Right lung (tissue), 5 donors: ENCODE data around the gene HOOK1. TPM values are rescaled to one million over a fixed set of nuclear protein-coding genes. Genes with fewer than 3 reads are reported as not detected.
"Not testable (repeated sequence)": the region's sequence is repeated elsewhere in the genome, so short reads cannot be mapped to it uniquely, and the experiment has no call there.

Experiments
- DNase-seq, 2 donors: peaks; one replicate each; pipeline ENCODE4 v3.0.0-alpha.2; 2013
- polyA plus RNA-seq, 5 donors: library from polyadenylated mRNA; unstranded; fragments of 120-200 nt; gene quantifications; one replicate each; pipeline versions ENCODE4 v1.2.1 to v1.2.3, GENCODE V29; 2013; ENCODE audit warnings: inconsistent platforms in 1 of 5, low replicate concordance in 1 of 5; ENCODE audit not compliant: insufficient read length in 5 of 5, insufficient read depth in 1 of 5

HOOK1 gene
- polyA plus RNA-seq, 5 donors = 18.7 to 42.7 (median 34.3) TPM

DNA sequence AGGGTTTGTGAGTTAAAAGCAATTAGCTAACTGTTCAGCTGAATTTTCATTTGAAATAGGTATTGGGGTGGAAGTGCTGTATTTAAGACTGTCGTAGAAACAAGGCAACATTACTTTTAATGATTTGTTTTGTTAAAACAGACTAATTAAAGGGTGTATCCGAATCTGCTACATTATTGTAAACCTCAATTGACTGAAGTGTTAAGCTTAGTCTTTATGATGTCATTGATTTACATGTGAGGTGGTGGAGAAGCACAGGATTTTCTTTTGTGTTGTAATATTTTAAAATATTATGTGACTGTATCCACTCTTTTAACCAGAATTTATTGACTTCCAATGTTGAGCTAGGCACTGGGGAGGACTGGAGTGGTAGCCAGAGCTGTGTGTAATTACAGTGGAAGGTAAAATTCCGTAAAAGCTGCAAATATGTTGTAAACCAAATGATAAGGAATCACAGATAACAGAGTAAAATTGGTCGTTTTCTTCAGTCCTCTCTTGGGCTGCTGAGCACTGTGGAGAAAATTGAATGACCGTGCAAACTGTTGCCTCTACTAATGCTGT, 1.6 kb downstream of the HOOK1 start:
- DNase-seq = no peak

DNA sequence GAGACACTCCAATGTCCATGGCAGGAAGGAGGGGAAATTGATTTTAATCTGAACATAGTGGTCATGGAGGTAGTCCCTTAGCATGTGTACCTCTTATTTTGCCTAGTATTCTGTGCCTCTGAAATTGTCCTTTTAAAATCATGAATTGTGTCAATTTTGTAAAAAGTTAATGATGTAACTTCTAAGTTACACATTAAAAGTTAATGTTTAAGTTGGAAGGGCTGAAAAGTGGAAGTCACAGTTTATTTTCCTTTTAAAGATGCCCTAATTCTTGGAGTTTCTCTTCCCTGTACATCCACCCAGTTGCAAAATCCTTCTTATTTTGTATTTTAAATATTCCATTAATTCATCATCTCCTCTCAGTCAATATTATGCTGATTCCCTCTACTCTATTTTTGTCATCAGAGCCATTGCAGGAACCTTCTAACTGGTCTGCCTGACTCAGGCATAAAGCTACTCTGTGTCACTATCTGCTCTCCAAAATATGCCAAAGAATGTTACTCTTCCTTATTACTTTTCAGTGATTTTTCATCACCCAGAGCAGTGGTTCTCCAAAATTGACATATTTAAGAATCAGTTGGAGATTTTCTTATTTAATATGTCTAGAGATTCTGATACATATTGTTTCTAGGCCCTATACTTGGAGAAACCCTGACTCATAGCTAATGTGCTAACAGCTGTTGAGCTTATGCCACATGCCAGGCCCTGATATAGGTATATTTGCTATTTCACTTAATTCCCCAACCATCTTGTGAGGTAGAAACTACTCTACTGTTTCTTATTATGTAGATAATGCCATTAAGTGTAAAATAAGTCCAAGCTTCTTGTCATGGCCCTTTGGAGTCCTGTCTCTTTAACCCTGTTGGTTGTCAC, 5.1 kb downstream of the HOOK1 start:
- DNase-seq = no peak

DNA sequence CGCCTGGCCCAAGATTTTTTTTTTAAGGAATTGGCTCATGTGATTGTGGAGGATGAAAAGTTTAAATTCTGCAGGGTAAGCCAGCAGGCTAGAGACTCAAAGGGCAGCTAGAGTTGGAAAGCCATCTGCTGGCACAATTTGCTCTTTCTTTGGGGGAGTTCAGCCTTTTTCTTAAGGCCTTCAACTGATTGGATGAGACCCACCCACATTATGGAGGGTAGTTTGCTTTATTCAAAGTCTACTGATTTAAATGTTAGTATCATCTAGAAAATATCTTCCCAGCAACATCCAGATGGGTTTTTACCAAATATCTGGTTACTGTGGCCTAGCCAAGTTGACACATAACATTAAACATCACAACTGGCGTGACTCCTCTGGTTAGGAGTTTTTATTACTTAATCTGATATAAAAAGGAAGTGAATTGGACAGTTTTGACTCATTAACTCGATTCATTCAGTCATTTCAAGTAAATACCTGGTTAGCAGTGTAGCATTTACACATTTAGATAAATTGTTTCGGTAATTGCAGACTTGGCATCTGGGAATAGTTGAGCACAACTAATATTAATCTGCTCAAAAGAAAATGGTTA, 12.4 kb downstream of the HOOK1 start:
- DNase-seq = no peak

- no peak for DNase-seq
Observed at GRCh38 chr1:59828160-59828559, 13.4 kb downstream of the HOOK1 start.

GRCh38 chr1:59831529-59831928, 16.8 kb downstream of the HOOK1 start:
- DNase-seq = no peak

- no peak for DNase-seq
Observed at GRCh38 chr1:59833022-59833421, 18.3 kb downstream of the HOOK1 start.

GRCh38 chr1:59833991-59834390, 19.2 kb downstream of the HOOK1 start:
- DNase-seq = no peak

GRCh38 chr1:59837857-59838256, 23.1 kb downstream of the HOOK1 start:
- not testable (repeated sequence) for DNase-seq

DNA sequence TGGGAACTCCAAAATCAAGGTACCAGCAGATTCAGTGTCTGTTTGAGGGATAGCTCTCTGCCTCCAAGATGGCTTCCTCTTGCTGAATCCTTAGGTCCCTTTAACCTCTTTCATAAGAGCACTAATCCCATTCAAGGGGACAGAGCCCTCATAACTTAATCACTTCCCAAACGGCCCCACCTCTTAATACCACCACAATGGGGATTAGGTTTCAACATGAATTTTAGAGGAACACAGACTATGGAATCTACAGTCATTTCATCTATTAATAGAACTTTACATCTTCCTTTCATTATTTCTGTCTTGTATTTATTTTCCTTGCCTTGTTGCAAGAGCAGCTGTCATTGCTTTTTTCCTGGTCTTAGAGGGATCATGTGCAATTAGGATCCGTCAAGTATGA, 30.3 kb downstream of the HOOK1 start:
- DNase-seq = no peak

- no peak for DNase-seq
Observed at GRCh38 chr1:59846209-59846894, 31.6 kb downstream of the HOOK1 start.

GRCh38 chr1:59846895-59847282, 32.1 kb downstream of the HOOK1 start:
- no peak for DNase-seq

DNA sequence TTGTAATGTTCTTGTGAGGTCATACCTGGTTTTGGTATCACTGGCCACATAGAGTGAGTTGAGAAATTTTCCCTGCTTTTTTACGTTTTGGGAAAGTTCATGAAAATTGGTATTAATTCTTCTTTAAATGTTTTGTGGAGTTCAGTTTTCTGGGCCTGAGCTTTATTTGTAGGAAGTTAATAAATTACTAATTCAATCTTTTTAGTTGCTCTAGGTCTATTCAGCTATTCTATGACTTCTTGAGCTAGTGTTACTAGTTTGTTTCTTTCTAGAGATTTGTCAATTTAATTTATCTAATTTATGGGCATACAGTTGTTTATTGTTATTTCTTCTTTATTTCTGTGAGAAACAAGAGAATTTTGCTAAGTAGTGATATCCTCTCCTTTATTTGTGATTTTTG, 37.4 kb downstream of the HOOK1 start:
- no peak for DNase-seq

GRCh38 chr1:59855297-59855696, 40.5 kb downstream of the HOOK1 start:
- DNase-seq = not testable (repeated sequence)

DNA sequence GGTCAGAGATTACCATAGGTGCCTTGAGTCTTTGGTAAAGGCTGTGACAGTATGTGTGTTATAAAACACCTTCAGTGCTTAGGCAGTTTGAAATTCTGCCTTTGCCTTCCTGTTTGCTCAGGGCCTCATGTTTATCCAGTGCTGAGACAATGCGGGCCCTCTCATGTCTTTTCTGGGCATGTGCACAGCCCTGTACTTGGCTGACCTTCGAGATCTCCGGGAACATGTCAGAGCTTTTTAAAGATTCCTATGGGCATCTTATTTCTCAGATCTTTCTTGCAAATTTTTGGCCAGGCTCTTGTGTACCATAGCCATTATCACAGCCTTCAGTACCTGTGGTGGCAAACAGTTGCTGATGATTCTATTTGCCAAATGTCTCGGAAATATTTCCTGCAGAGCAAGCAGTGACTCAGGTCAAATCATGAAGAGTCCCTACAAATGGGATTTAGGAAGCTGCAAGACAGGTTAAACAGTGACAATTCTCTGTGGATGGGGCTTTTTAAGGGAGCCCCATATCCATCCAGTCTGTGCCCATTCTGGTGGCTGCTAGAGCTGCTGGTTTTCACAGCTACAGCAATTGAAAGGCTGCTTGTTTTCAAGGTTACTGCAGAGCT, 42.1 kb downstream of the HOOK1 start:
- peak in 1 of 2 donors; percentile 4 for DNase-seq

GRCh38 chr1:59857679-59858354, 43.1 kb downstream of the HOOK1 start:
- DNase-seq = no peak

DNA sequence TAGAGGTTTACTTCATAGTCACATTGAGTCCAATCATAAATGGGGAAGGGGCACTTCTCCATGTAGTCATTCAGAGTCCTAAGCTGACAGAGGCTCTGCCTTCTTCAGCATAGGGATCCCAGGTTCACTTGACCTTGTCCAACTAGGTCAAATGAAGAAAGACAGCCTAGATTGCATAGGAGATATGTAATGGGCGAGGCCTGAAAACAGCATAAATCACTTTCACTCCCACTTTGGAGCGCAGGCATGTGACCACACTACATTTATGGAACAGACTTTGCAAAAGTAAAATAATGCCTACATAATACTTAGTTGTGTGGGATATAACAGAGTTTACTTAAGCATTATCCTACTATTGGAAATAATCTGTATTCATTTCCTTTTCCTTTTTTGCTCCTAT, 51.7 kb downstream of the HOOK1 start:
- no peak for DNase-seq

- no peak for DNase-seq
Observed at GRCh38 chr1:59871746-59872145, 57.0 kb downstream of the HOOK1 start.

- DNase-seq = no peak
Observed at GRCh38 chr1:59877108-59877682, 62.4 kb downstream of the HOOK1 start.

- no peak for DNase-seq
Observed at GRCh38 chr1:59878370-59878769, 63.6 kb downstream of the HOOK1 start.

- peak; percentile 44 to 56 for DNase-seq
Observed at GRCh38 chr1:59879574-59879973, 64.8 kb downstream of the HOOK1 start.

DNA sequence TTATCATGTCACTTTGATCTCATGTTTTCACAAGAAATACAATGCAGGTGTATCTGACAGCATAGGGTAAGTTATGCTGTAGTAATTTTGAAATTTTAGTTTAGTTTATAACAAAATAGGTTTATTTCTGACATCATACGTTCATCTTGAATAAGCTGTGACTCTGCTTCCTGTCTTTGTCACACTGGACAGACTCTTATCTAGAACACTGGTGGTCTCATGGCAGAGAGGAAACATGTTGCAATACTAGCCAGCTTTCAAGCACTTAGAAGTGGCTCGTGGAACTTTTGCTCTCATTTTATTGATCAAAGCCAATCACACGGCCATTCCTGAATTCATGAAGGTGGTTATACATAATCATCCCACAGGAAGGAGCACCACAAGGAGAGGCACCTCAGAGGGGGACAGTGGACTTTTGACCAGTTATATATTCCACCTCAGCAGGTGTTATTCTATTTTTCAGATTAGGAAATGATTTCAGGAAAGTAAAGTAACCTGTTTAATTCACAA, 65.3 kb downstream of the HOOK1 start:
- no peak for DNase-seq
